Lower lobe of right lung (tissue), 2 donors: ENCODE measurements around the gene OR2A2. TPM values are rescaled to one million over a fixed set of nuclear protein-coding genes. Genes with fewer than 3 reads are reported as not detected.

Source experiments
- ATAC-seq, 2 donors: fragments of 200-7000 bp; cut with Tn5 transposase; one replicate each; pipeline ENCODE4 v1.9.1; 2020 to 2022; ENCODE audit warnings: mild to moderate bottlenecking in 2 of 2, moderate library complexity in 2 of 2
- DNase-seq: peaks from one replicate; pipeline ENCODE4 v3.0.0-alpha.2; 2020
- H3K27ac ChIP-seq: fragments of 200-600 bp; one replicate; pipeline ENCODE4 v1.8.0; 2022
- H3K27me3 ChIP-seq: fragments of 200-600 bp; one replicate; pipeline ENCODE4 v1.8.0; 2022; ENCODE audit warnings: low read depth
- H3K36me3 ChIP-seq: fragments of 200-600 bp; one replicate; pipeline ENCODE4 v1.8.0; 2022; ENCODE audit warnings: mild to moderate bottlenecking
- H3K4me1 ChIP-seq: fragments of 200-600 bp; one replicate; pipeline ENCODE4 v1.8.0; 2022
- H3K4me3 ChIP-seq: fragments of 200-600 bp; one replicate; pipeline ENCODE4 v1.8.0; 2022; ENCODE audit warnings: mild to moderate bottlenecking
- H3K9me3 ChIP-seq: fragments of 200-600 bp; one replicate; pipeline ENCODE4 v1.8.0; 2022
- intact Hi-C: fragments of 100-400 bp; cut with DNase I; formaldehyde crosslinking; loops from one replicate; pipeline ENCODE4 v1.11.0; 2022
- total RNA-seq: library from RNA; stranded (reverse); fragmentation: NEBNext Ultra II Directional; extraction: Animal tissue kit (Norgen Biotek cat#: 25700); gene quantifications from one replicate; pipeline ENCODE4 v1.2.1, GENCODE V29; 2021
- TF ChIP-seq, protein P1 (sequence below): fragments of 200-600 bp; IDR thresholded peaks from one replicate; pipeline ENCODE4 v1.8.0; 2022; ENCODE audit warnings: antibody characterized with exemption, mild to moderate bottlenecking
- donor health status: DM: no; HTN: yes; CAD: no; lungs with severe emphysema.

OR2A2 gene
- total RNA-seq, 1 donor from 2014 or later: not detected

DNA sequence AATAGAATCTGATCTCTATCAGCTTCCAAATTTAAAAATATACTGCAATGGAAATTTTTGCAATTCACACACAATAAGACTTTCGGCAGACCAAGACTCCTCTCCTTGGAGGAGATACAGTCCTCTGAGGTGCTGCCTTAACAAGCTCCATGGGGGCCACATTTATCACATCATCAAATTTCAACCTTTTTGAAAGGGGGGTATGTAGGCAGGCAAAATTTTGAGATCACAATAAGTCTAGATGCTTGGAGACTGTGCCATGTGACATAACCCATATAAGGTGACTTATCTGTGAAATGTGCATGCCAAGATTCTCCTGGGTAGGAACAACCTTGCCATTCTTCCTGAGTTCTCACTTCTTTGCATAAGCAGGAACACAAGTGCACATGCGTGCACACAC lies 23.4 kb upstream of the OR2A2 start, which contains the start of gene OR2A12:
Gene OR2A12 (plus strand): TSS at position 301 of the 400 bp plus-strand sequence. CDS start 8,830 bp downstream, outside the sequence.
- H3K4me3 ChIP-seq: no peak within 1 kb of the TSS
- no peaks in the 10 kb centered on the region for H3K36me3 ChIP-seq
- no peak for ATAC-seq
- DNase-seq: no peak
- no peaks in the 10 kb centered on the region for H3K4me1 ChIP-seq
- H3K27ac ChIP-seq: no peak within 1 kb of the TSS
- no peaks in the 10 kb centered on the region for H3K27me3 ChIP-seq
- H3K9me3 ChIP-seq: peaks cover 5% of the 10 kb centered on the region
- TF ChIP-seq, protein P1, sequence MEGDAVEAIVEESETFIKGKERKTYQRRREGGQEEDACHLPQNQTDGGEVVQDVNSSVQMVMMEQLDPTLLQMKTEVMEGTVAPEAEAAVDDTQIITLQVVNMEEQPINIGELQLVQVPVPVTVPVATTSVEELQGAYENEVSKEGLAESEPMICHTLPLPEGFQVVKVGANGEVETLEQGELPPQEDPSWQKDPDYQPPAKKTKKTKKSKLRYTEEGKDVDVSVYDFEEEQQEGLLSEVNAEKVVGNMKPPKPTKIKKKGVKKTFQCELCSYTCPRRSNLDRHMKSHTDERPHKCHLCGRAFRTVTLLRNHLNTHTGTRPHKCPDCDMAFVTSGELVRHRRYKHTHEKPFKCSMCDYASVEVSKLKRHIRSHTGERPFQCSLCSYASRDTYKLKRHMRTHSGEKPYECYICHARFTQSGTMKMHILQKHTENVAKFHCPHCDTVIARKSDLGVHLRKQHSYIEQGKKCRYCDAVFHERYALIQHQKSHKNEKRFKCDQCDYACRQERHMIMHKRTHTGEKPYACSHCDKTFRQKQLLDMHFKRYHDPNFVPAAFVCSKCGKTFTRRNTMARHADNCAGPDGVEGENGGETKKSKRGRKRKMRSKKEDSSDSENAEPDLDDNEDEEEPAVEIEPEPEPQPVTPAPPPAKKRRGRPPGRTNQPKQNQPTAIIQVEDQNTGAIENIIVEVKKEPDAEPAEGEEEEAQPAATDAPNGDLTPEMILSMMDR: no peak
- intact Hi-C loops: no loop called here

DNA sequence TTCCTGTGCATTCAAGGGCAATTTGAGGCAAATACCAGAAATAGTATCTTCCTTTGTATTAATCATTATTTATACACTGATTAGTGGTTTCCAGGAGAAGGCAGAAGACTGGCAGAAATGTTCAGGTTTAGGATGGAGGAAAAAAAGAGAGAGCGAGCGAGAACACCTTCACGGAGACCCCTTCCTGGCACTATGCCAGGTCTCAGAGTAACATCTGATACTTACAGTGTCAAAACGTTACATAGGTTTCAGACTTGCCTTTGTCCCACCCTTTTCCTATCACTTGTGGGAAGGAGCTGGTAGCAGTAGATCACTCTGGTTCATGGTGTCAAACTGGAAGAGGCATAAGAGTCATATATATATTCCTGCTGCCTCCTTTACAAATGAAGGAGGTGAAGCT lies 22.7 kb upstream of the OR2A2 start:
- no peaks in the 10 kb centered on the region for H3K27me3 ChIP-seq
- intact Hi-C loops: no loop called here
- DNase-seq: no peak
- H3K4me3 ChIP-seq: no peak overlapping the region
- no peaks in the 10 kb centered on the region for H3K4me1 ChIP-seq
- peaks cover 7% of the 10 kb centered on the region for H3K9me3 ChIP-seq
- ATAC-seq: no peak
- TF ChIP-seq, protein P1: no peak
- H3K36me3 ChIP-seq: no peaks in the 10 kb centered on the region
- H3K27ac ChIP-seq: no peak overlapping the region

DNA sequence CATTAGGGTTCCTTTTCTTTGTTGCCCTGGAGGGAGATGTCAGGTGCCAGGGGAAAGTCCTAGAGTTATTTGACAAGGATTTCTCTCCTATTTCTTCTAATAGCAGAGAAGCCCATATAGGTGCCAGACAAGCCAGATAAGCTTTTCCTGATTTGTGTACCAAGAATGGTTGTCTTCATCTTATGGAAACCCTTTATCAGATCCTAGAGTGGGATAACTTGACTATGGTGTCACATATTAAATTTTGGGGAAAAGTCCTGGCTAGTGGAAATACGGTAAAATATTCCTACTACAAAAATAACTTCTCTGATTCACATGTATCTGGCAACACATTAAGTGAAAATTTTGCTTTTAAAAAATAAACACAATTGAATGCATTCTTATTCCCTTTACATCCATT lies 22.2 kb upstream of the OR2A2 start:
- ATAC-seq: no peak
- Histone ChIP-seq H3K4me1 (no peaks in the 10 kb centered on the region), H3K9me3 (peaks cover 7% of the 10 kb centered on the region), H3K4me3 (no peak overlapping the region), H3K36me3 (no peaks in the 10 kb centered on the region), H3K27me3 (no peaks in the 10 kb centered on the region), H3K27ac (no peak overlapping the region)
- no peak for DNase-seq
- intact Hi-C loops: no loop called here
- TF ChIP-seq, protein P1: no peak

DNA sequence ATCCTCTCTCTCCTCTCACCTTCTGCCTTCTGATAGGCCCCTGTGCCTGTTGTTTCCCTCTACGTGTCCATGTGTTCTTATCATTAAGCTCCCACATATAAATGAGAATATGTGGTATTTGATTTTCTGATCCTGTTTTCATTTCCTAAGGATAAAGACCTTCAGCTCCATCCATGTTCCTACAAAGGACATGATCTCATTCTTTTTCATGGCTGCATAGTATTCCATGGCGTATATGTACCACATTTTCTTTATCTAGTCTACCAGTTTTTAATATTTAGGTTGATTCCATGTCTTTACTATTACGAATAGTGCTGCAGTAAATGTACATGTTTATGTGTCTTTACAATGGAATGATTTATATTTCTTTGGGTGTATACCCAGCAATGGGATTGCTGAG lies 18.7 kb upstream of the OR2A2 start:
- DNase-seq: no peak
- intact Hi-C loops: no loop called here
- Histone ChIP-seq H3K4me1 (no peaks in the 10 kb centered on the region), H3K4me3 (no peak overlapping the region), H3K27ac (no peak overlapping the region), H3K9me3 (peaks cover 7% of the 10 kb centered on the region), H3K27me3 (peaks cover 6% of the 10 kb centered on the region), H3K36me3 (no peaks in the 10 kb centered on the region)
- ATAC-seq: no peak
- TF ChIP-seq, protein P1: no peak

DNA sequence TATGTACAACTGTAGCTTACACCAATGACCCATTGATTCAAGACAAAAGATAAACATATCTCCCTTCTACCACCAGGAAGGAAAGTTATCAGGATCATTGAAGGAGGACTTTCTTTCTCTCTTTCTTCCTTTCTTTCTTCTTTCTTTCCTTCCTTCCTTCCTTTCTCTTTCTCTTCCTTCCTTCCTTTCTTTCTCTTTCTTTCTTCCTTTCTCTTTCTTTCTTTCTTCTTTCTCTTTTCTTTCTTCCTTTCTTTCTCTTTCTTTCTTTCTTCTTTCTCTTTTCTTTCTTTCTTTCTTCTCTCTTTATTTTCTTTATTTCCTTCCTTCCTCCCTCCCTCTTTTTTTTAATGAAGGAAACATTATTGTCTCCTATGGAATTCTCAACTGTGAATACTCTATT lies 10.6 kb upstream of the OR2A2 start:
- no peak overlapping the region for H3K4me3 ChIP-seq
- DNase-seq (no peak), ATAC-seq (no peak)
- H3K4me1 ChIP-seq: no peaks in the 10 kb centered on the region
- intact Hi-C loops: no loop called here
- H3K27me3 ChIP-seq: peaks cover 16% of the 10 kb centered on the region
- no peaks in the 10 kb centered on the region for H3K9me3 ChIP-seq
- TF ChIP-seq, protein P1: no peak
- no peak overlapping the region for H3K27ac ChIP-seq
- no peaks in the 10 kb centered on the region for H3K36me3 ChIP-seq

DNA sequence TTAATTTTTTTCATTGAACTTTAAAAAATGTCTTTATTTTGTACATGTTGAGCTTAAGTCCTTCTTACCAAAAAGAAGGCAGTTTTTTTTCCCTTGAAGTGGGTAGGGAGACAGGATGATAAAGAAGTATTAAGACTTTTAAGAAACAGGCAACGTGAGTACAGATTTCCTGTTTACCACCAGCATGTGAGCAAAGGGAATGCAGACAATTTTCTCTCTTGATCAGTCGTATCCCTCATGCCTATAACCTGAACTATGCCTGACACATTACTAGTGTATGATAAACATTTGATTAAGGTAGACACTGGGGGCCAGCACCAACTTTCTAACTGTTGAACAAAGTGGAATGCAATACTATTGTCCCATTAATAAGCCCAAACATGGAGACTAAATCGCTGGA lies 8.8 kb upstream of the OR2A2 start:
- DNase-seq (no peak), ATAC-seq (no peak)
- Histone ChIP-seq H3K27me3 (peaks cover 14% of the 10 kb centered on the region), H3K4me1 (no peaks in the 10 kb centered on the region), H3K36me3 (no peaks in the 10 kb centered on the region), H3K27ac (no peak overlapping the region), H3K4me3 (no peak overlapping the region), H3K9me3 (no peaks in the 10 kb centered on the region)
- TF ChIP-seq, protein P1: no peak
- intact Hi-C loops: no loop called here
